HG03280 (cell line): ENCODE data around the gene MAPT.
"Not testable (repeated sequence)": the region's sequence is repeated elsewhere in the genome, so short reads cannot be mapped to it uniquely, and the experiment has no call there.

Experiments
- ATAC-seq: cut with Tn5 transposase; IDR thresholded peaks from one replicate; pipeline ENCODE4 v1.9.1; 2021; ENCODE audit warnings: mild to moderate bottlenecking, moderate library complexity; ENCODE audit not compliant: unreplicated experiment

MAPT gene

DNA sequence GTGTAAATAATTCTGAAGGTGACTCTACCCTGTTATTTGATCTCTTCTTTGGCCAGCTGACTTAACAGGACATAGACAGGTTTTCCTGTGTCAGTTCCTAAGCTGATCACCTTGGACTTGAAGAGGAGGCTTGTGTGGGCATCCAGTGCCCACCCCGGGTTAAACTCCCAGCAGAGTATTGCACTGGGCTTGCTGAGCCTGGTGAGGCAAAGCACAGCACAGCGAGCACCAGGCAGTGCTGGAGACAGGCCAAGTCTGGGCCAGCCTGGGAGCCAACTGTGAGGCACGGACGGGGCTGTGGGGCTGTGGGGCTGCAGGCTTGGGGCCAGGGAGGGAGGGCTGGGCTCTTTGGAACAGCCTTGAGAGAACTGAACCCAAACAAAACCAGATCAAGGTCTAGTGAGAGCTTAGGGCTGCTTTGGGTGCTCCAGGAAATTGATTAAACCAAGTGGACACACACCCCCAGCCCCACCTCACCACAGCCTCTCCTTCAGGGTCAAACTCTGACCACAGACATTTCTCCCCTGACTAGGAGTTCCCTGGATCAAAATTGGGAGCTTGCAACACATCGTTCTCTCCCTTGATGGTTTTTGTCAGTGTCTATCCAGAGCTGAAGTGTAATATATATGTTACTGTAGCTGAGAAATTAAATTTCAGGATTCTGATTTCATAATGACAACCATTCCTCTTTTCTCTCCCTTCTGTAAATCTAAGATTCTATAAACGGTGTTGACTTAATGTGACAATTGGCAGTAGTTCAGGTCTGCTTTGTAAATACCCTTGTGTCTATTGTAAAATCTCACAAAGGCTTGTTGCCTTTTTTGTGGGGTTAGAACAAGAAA is 109.8 kb downstream of the MAPT start:
- no peak for ATAC-seq

DNA sequence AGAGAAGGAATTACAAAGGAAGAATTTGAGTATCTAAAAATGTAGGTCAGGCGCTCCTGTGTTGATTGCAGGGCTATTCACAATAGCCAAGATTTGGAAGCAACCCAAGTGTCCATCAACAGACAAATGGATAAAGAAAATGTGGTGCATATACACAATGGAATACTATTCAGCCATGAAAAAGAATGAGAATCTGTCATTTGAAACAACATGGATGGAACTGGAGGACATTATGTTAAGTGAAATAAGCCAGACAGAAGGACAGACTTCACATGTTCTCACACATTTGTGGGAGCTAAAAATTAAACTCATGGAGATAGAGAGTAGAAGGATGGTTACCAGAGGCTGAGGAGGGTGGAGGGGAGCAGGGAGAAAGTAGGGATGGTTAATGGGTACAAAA is 111.7 kb downstream of the MAPT start:
- not testable (repeated sequence) for ATAC-seq

GRCh38 chr17:46007461-46007965 is 113.2 kb downstream of the MAPT start:
- ATAC-seq = no peak

GRCh38 chr17:46008591-46008990 is 114.2 kb downstream of the MAPT start:
- ATAC-seq = no peak

DNA sequence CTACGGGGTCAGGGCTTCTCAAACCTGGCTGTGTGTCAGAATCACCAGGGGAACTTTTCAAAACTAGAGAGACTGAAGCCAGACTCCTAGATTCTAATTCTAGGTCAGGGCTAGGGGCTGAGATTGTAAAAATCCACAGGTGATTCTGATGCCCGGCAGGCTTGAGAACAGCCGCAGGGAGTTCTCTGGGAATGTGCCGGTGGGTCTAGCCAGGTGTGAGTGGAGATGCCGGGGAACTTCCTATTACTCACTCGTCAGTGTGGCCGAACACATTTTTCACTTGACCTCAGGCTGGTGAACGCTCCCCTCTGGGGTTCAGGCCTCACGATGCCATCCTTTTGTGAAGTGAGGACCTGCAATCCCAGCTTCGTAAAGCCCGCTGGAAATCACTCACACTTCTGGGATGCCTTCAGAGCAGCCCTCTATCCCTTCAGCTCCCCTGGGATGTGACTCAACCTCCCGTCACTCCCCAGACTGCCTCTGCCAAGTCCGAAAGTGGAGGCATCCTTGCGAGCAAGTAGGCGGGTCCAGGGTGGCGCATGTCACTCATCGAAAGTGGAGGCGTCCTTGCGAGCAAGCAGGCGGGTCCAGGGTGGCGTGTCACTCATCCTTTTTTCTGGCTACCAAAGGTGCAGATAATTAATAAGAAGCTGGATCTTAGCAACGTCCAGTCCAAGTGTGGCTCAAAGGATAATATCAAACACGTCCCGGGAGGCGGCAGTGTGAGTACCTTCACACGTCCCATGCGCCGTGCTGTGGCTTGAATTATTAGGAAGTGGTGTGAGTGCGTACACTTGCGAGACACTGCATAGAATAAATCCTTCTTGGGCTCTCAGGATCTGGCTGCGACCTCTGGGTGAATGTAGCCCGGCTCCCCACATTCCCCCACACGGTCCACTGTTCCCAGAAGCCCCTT is 115.6 kb downstream of the MAPT start:
- ATAC-seq = no peak

- no peak for ATAC-seq
Measured at GRCh38 chr17:46010597-46011186, 116.3 kb downstream of the MAPT start.

GRCh38 chr17:46011711-46012505 is 117.6 kb downstream of the MAPT start:
- no peak for ATAC-seq

DNA sequence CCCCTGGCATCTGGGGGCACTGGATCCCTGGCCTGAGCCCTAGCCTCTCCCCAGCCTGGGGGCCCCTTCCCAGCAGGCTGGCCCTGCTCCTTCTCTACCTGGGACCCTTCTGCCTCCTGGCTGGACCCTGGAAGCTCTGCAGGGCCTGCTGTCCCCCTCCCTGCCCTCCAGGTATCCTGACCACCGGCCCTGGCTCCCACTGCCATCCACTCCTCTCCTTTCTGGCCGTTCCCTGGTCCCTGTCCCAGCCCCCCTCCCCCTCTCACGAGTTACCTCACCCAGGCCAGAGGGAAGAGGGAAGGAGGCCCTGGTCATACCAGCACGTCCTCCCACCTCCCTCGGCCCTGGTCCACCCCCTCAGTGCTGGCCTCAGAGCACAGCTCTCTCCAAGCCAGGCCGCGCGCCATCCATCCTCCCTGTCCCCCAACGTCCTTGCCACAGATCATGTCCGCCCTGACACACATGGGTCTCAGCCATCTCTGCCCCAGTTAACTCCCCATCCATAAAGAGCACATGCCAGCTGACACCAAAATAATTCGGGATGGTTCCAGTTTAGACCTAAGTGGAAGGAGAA is 118.2 kb downstream of the MAPT start:
- ATAC-seq = no peak

- ATAC-seq = no peak
Measured at GRCh38 chr17:46013127-46013501, 118.8 kb downstream of the MAPT start.

DNA sequence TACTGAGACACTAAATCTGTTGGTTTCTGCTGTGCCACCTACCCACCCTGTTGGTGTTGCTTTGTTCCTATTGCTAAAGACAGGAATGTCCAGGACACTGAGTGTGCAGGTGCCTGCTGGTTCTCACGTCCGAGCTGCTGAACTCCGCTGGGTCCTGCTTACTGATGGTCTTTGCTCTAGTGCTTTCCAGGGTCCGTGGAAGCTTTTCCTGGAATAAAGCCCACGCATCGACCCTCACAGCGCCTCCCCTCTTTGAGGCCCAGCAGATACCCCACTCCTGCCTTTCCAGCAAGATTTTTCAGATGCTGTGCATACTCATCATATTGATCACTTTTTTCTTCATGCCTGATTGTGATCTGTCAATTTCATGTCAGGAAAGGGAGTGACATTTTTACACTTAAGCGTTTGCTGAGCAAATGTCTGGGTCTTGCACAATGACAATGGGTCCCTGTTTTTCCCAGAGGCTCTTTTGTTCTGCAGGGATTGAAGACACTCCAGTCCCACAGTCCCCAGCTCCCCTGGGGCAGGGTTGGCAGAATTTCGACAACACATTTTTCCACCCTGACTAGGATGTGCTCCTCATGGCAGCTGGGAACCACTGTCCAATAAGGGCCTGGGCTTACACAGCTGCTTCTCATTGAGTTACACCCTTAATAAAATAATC is 119.3 kb downstream of the MAPT start:
- ATAC-seq = no peak

DNA sequence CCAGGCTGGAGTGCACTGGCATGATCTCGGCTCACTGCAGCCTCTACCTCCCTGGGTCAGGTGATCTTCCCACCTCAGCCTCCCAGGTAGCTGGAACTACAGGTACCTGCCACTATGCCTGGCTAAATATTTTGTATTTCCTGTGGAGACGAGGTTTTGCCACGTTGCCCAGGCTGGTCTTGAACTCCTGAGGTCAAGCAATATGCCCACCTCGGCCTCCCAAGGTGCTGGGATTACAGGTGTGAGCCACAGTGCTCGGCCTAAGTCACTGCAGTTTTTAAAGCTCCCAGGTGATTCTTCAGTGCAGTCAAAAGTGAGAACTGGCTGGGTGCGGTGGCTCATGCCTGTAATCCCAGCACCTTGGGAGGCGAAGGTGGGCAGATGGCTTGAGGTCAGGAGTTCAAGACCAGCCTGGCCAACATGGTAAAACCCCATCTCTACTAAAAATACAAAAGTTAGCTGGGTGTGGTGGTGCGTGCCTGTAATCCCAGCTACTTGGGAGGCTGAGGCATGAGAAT is 125.1 kb downstream of the MAPT start:
- ATAC-seq = not testable (repeated sequence)

DNA sequence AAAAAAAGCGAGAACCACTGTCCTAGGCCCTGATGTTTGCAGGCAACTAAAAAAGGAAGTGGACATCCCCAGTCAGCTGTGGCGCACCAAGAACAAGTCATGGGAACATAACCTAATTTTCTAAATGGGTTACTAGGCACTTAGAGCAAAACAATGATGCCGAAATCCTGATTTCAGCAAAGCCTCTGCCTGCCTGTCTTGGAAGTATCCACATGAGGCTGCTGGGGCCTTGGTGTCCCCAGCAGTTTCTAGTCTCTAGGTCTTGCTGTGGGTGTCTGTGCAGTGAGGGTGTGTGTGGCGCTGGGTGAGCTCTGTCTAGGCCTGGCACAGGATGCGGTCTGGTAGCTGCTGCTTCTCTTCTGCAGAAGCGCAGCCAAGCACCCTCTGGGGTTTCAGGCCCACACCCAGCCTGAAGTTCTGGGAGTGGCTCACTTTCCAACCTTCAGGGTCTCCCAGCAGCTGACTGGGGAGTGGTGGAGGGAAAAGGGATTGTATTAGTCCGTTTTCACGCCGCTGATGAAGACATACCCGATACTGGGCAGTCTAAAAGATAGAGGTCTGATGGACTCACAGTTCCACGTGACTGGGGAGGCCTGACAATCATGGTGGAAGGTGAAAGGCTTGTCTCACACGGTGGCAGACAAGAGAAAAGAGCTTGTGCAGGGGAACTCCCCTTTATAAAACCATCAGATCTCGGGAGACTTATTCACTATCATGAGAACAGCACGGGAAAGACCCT is 125.8 kb downstream of the MAPT start:
- peak; percentile 48 for ATAC-seq

DNA sequence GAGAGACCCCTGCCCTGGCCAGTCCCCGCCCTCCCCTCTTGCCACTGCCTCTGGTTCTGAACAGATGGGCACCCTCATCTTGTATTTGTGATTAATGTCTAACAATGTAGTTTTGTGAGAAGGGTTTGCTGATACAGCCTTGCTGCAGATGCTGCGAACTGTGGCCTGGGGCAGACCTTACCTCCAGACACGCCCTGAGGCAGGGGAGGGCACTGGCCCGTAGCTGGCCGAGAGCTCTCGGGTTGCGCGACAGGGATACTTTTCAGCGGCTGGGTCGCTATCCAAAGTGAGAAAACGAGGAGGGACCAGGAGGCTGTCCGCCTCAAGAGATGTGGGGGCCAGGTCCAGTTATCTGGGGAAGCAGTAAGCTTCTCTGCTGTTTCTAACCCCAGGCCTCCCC is 126.6 kb downstream of the MAPT start:
- ATAC-seq = no peak

DNA sequence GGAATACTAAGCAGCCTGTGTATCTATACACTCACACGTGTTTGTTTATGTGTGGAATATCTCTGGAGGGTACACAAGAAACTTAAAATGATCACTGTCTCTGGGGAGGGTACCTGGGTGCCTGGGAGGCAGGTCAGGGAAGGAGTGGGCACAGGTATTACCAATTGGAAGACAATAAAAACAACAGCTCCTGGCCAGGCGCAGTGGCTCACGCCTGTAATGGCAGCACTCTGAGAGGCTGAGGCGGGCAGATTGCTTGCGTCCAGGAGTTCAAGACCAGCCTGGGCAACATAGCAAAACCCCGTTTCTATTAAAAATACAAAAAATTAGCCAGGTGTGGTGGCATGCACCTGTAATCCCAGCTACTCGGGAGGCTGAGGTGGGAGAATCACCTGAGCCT is 129.0 kb downstream of the MAPT start:
- ATAC-seq = not testable (repeated sequence)

DNA sequence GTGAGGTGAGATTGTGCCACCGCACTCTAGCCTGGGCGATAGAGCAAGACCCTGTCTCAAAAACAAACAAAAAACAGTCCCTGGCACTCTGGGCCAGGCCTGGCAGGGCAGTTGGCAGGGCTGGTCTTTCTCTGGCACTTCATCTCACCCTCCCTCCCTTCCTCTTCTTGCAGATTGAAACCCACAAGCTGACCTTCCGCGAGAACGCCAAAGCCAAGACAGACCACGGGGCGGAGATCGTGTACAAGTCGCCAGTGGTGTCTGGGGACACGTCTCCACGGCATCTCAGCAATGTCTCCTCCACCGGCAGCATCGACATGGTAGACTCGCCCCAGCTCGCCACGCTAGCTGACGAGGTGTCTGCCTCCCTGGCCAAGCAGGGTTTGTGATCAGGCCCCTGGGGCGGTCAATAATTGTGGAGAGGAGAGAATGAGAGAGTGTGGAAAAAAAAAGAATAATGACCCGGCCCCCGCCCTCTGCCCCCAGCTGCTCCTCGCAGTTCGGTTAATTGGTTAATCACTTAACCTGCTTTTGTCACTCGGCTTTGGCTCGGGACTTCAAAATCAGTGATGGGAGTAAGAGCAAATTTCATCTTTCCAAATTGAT is 129.5 kb downstream of the MAPT start:
- no peak for ATAC-seq

- ATAC-seq = no peak
Measured at GRCh38 chr17:46024590-46024989, 130.2 kb downstream of the MAPT start.

GRCh38 chr17:46025060-46025459 is 130.7 kb downstream of the MAPT start:
- no peak for ATAC-seq

GRCh38 chr17:46025510-46026165 is 131.3 kb downstream of the MAPT start:
- ATAC-seq = no peak
